HG03565 (cell line): ENCODE data around the gene ELP5.
A peak's percentile ranks its signal among the peaks of the same experiment; 100 is the strongest.

Experiments used
- ATAC-seq: cut with Tn5 transposase; IDR thresholded peaks from one replicate; pipeline ENCODE4 v1.9.1; 2021; ENCODE audit warnings: mild to moderate bottlenecking, moderate library complexity; ENCODE audit not compliant: unreplicated experiment

ELP5 gene

GRCh38 chr17:7252176-7253043, at the start of gene ELP5:
ELP5 (plus strand) TSS chr17:7252215; CDS start chr17:7252551, 336 bp downstream.
- peak; percentile 35 for ATAC-seq

- no peak for ATAC-seq
Observed at GRCh38 chr17:7203391-7203790, 48.6 kb upstream of the ELP5 start.

GRCh38 chr17:7204336-7204735, 47.7 kb upstream of the ELP5 start:
- ATAC-seq: no peak

GRCh38 chr17:7204828-7205461, 47.1 kb upstream of the ELP5 start:
- peak; percentile 68 for ATAC-seq

GRCh38 chr17:7205561-7205960, 46.5 kb upstream of the ELP5 start:
- ATAC-seq: no peak

- no peak for ATAC-seq
Observed at GRCh38 chr17:7207120-7208001, 44.7 kb upstream of the ELP5 start.

GRCh38 chr17:7208027-7208571, 43.9 kb upstream of the ELP5 start:
- ATAC-seq: no peak

- no peak for ATAC-seq
Observed at GRCh38 chr17:7208754-7209460, 43.1 kb upstream of the ELP5 start.

- ATAC-seq: no peak
Observed at GRCh38 chr17:7211491-7212273, 40.3 kb upstream of the ELP5 start.

GRCh38 chr17:7213895-7214299, 38.1 kb upstream of the ELP5 start:
- ATAC-seq: no peak

GRCh38 chr17:7214300-7215135, 37.5 kb upstream of the ELP5 start:
- peak; percentile 71 for ATAC-seq

- ATAC-seq: no peak
Observed at GRCh38 chr17:7215136-7215638, 36.8 kb upstream of the ELP5 start.

GRCh38 chr17:7215652-7216180, 36.3 kb upstream of the ELP5 start:
- no peak for ATAC-seq

- ATAC-seq: no peak
Observed at GRCh38 chr17:7216242-7217112, 35.5 kb upstream of the ELP5 start.

- ATAC-seq: no peak
Observed at GRCh38 chr17:7217113-7217987, 34.7 kb upstream of the ELP5 start.

- ATAC-seq: no peak
Observed at GRCh38 chr17:7218166-7218565, 33.8 kb upstream of the ELP5 start.
